Measurements from ENCODE around the gene RBM23.
"Not testable (repeated sequence)": the region's sequence is repeated elsewhere in the genome, so short reads cannot be mapped to it uniquely, and the experiment has no call there.

Gene RBM23

GRCh38 chr14:22861651-22862050, 57.3 kb downstream of the RBM23 start:
- no peaks in the 10 kb centered on the region for H4K20me1 ChIP-seq (ENCODE audit: insufficient read depth, low read length)
- H3K27ac ChIP-seq (ENCODE audit: low read depth, low read length, poor library complexity, severe bottlenecking): no peak overlapping the region
- H2AFZ ChIP-seq (ENCODE audit: low read length): no peak overlapping the region
- H3K79me2 ChIP-seq (ENCODE audit: insufficient read depth, low read length): no peaks in the 10 kb centered on the region
- no peak overlapping the region for H3K4me3 ChIP-seq (ENCODE audit: low read depth, low read length, poor library complexity, severe bottlenecking)
- TF ChIP-seq EZH2 (IDR thresholded peaks at IDR 0.05; ENCODE audit: borderline replicate concordance, low read length): no peak
- no peak for TF ChIP-seq CTCF (IDR thresholded peaks at IDR 0.05; ENCODE audit: low read length)
- no peak overlapping the region for H3K4me2 ChIP-seq (ENCODE audit: low read length)
- H3K9me2 ChIP-seq (ENCODE audit: low read depth, low read length): no peaks in the 10 kb centered on the region
- no peaks in the 10 kb centered on the region for H3F3A ChIP-seq (ENCODE audit: insufficient read depth, low read length)
- no peaks in the 10 kb centered on the region; the same call in 1 of the 2 replicates for H3K36me3 ChIP-seq (ENCODE audit: insufficient read depth, low read length)
- H3K9me3 ChIP-seq (ENCODE audit: low read length): peaks cover 8% of the 10 kb centered on the region
- H3K27me3 ChIP-seq (ENCODE audit: insufficient read depth, low read length): no peaks in the 10 kb centered on the region
- no peaks in the 10 kb centered on the region for H3K4me1 ChIP-seq (ENCODE audit: insufficient read depth, low read length, severe bottlenecking)
- no peak overlapping the region for H3K9ac ChIP-seq (ENCODE audit: low read length)

GRCh38 chr14:22860377-22860776, 58.6 kb downstream of the RBM23 start:
- not testable (repeated sequence) for H3K27ac ChIP-seq (ENCODE audit: low read depth, low read length, poor library complexity, severe bottlenecking); H3K9ac ChIP-seq (ENCODE audit: low read length); H2AFZ ChIP-seq (ENCODE audit: low read length); H3K4me2 ChIP-seq (ENCODE audit: low read length); H3K27me3 ChIP-seq (ENCODE audit: insufficient read depth, low read length); H3K4me1 ChIP-seq (ENCODE audit: insufficient read depth, low read length, severe bottlenecking); H3F3A ChIP-seq (ENCODE audit: insufficient read depth, low read length); H4K20me1 ChIP-seq (ENCODE audit: insufficient read depth, low read length); H3K36me3 ChIP-seq (ENCODE audit: insufficient read depth, low read length); H3K9me3 ChIP-seq (ENCODE audit: low read length); H3K4me3 ChIP-seq (ENCODE audit: low read depth, low read length, poor library complexity, severe bottlenecking); H3K79me2 ChIP-seq (ENCODE audit: insufficient read depth, low read length); H3K9me2 ChIP-seq (ENCODE audit: low read depth, low read length)

GRCh38 chr14:22856428-22856827, 62.5 kb downstream of the RBM23 start:
- Histone ChIP-seq H3K9me2 (ENCODE audit: low read depth, low read length) (no peaks in the 10 kb centered on the region), H3K4me3 (ENCODE audit: low read depth, low read length, poor library complexity, severe bottlenecking) (no peak overlapping the region), H3K27ac (ENCODE audit: low read depth, low read length, poor library complexity, severe bottlenecking) (no peak overlapping the region), H2AFZ (ENCODE audit: low read length) (no peak overlapping the region), H3K79me2 (ENCODE audit: insufficient read depth, low read length) (no peaks in the 10 kb centered on the region), H3K27me3 (ENCODE audit: insufficient read depth, low read length) (no peaks in the 10 kb centered on the region), H3K4me2 (ENCODE audit: low read length) (no peak overlapping the region), H3K4me1 (ENCODE audit: insufficient read depth, low read length, severe bottlenecking) (peaks cover 4% of the 10 kb centered on the region), H4K20me1 (ENCODE audit: insufficient read depth, low read length) (no peaks in the 10 kb centered on the region), H3K36me3 (ENCODE audit: insufficient read depth, low read length) (no peaks in the 10 kb centered on the region), H3K9ac (ENCODE audit: low read length) (no peak overlapping the region), H3K9me3 (ENCODE audit: low read length) (peaks cover 3% of the 10 kb centered on the region; the same call in 1 of the 2 replicates), H3F3A (ENCODE audit: insufficient read depth, low read length) (no peaks in the 10 kb centered on the region)
- TF ChIP-seq EZH2 (IDR thresholded peaks at IDR 0.05; ENCODE audit: borderline replicate concordance, low read length) (no peak), CTCF (IDR thresholded peaks at IDR 0.05; ENCODE audit: low read length) (no peak)

GRCh38 chr14:22854963-22855724, 63.8 kb downstream of the RBM23 start:
- no peaks in the 10 kb centered on the region for H3K79me2 ChIP-seq (ENCODE audit: insufficient read depth, low read length)
- H3K27ac ChIP-seq (ENCODE audit: low read depth, low read length, poor library complexity, severe bottlenecking): no peak overlapping the region
- H4K20me1 ChIP-seq (ENCODE audit: insufficient read depth, low read length): no peaks in the 10 kb centered on the region
- no peak overlapping the region for H3K4me2 ChIP-seq (ENCODE audit: low read length)
- peaks cover 3% of the 10 kb centered on the region; the same call in 1 of the 2 replicates for H3K9me3 ChIP-seq (ENCODE audit: low read length)
- H3K4me1 ChIP-seq (ENCODE audit: insufficient read depth, low read length, severe bottlenecking): peaks cover 4% of the 10 kb centered on the region
- no peaks in the 10 kb centered on the region for H3F3A ChIP-seq (ENCODE audit: insufficient read depth, low read length)
- no peak overlapping the region for H2AFZ ChIP-seq (ENCODE audit: low read length)
- H3K27me3 ChIP-seq (ENCODE audit: insufficient read depth, low read length): no peaks in the 10 kb centered on the region
- no peak overlapping the region for H3K9ac ChIP-seq (ENCODE audit: low read length)
- no peaks in the 10 kb centered on the region for H3K36me3 ChIP-seq (ENCODE audit: insufficient read depth, low read length)
- no peak overlapping the region for H3K4me3 ChIP-seq (ENCODE audit: low read depth, low read length, poor library complexity, severe bottlenecking)
- TF ChIP-seq EZH2 (IDR thresholded peaks at IDR 0.05; ENCODE audit: borderline replicate concordance, low read length) (no peak), CTCF (IDR thresholded peaks at IDR 0.05; ENCODE audit: low read length) (no peak)
- no peaks in the 10 kb centered on the region for H3K9me2 ChIP-seq (ENCODE audit: low read depth, low read length)

GRCh38 chr14:22854296-22854695, 64.7 kb downstream of the RBM23 start:
- H3K9me2 ChIP-seq (ENCODE audit: low read depth, low read length); H3K27me3 ChIP-seq (ENCODE audit: insufficient read depth, low read length); H3K27ac ChIP-seq (ENCODE audit: low read depth, low read length, poor library complexity, severe bottlenecking); H3K36me3 ChIP-seq (ENCODE audit: insufficient read depth, low read length); H3K9me3 ChIP-seq (ENCODE audit: low read length); H3K4me3 ChIP-seq (ENCODE audit: low read depth, low read length, poor library complexity, severe bottlenecking); H3K79me2 ChIP-seq (ENCODE audit: insufficient read depth, low read length); H3K4me1 ChIP-seq (ENCODE audit: insufficient read depth, low read length, severe bottlenecking); H4K20me1 ChIP-seq (ENCODE audit: insufficient read depth, low read length); H3K9ac ChIP-seq (ENCODE audit: low read length); H3K4me2 ChIP-seq (ENCODE audit: low read length); H3F3A ChIP-seq (ENCODE audit: insufficient read depth, low read length); H2AFZ ChIP-seq (ENCODE audit: low read length): not testable (repeated sequence)
